NCI-H510A (cell line): ENCODE results near the gene MDM1.

Source experiments
- DNase-seq: peaks from one replicate; lab custom pipeline; 2025; lab: John Stamatoyannopoulos, UW

MDM1 gene

DNA sequence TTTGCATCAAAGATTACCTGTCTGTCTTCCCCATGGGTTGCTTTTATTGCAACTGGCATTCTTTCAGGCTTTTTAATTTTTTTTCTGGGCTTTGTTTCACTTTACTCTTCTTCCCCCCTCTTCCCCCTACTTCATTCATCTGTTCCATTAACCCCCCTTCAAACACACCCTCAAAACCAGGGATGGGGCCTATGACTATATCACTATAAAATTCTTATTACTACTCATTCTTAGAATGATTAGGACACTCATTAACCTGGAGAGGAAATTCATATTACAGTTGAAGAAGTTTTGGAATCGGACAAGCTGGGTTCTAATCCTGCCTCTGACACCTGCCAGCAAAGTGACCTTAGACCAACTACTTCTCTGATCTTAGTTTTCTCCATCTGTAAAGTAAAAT lies 24.8 kb upstream of the MDM1 start:
- no peak for DNase-seq

- DNase-seq = no peak
These were observed 24.0 kb upstream of the MDM1 start for GRCh38 chr12:68356060-68356695.

DNA sequence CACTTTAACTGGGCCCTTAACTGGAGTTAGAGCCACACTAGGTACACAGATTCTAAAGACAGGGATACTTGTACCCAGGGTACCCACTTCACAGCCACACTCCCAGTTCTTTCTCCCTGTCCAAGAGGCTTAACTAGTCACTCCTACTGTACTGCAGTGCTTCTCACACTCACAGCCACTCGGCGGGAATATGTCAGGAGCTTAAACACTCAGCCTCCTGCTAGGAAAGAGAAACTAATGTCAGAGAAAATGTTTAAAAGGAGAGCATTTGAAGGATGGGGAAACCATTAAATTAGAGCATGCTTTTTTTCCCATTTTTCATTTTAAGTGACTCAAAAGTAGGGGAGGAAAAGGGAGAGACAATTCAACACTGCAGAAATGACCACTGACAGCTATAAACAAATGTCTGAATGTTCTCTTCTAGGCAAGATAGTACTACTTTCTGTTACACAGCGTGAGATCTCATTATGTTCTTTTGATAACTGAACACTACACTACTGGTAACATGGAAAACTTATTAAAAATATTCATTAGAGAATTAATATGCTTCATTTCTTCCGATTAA lies 22.9 kb upstream of the MDM1 start:
- no peak for DNase-seq

- no peak for DNase-seq
These were observed 19.9 kb upstream of the MDM1 start for GRCh38 chr12:68352067-68352466.

DNA sequence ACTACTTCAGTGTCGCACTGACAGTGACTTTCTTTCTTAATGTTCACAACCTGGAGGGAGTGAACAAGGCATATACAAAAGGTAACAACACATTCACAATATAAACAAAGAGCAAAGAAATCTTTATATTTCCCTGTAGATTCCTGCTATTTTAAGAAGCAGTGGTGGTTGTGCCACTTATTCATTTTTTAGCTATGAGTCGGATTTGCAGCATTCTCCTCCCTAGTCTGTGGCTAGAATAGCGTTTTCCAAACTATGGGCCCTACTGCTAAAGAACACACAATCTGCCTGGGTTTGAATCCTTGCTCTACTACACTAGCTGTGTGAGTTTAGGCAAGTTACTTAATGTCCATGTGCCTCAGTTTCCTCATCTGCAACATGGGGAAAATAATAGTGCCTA lies 18.6 kb upstream of the MDM1 start:
- DNase-seq = no peak

DNA sequence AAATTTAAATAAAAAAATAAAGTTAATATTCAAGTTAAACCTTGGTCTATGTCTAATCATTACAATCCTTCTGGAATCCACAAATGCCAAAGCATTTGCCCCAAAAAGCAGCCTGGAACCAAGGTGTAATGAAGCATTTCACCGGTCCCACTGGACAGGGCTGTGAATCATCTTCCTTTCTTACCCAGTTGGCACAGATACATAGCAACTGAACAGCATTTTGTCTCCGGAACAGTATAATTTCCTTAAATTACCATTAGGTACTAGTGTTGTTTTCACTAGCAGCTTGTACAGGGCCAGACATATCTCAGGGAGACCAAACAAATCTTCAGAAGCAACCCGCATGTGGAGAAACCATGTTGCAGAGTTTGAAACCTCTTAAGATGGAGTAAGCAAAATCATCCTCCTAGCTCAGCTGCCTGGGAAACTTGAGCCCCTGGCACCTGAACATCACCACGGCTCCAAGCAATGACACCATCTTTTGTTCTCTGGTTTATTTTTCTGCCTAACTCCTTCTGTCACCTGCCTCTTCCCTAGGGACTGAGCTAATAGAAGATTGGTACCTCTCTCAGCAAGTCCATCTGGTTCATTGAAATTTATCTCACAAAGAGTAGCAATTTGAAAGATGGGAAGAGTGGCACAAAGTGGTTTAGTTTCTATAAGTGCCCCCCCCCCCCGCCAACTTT lies 17.9 kb upstream of the MDM1 start:
- DNase-seq = no peak

DNA sequence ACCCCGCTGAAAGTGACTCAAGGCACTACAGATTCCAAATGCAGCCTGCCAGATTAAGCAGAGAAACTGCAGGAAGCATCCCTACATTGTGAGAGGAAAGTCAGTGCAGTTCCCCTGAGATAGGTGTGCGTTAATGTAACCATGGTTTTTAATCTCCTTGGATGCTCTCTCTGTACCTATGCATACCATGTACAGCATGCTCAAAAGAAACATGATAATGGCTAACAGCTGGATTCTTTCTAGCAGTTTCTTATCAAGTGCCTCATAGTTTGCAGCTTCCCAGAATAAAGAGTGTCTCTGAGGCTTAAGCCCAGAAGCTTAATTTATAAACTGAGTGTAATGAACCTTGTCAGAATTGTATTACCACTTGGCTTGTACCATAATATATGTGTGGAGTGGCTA lies 17.1 kb upstream of the MDM1 start:
- no peak for DNase-seq

DNA sequence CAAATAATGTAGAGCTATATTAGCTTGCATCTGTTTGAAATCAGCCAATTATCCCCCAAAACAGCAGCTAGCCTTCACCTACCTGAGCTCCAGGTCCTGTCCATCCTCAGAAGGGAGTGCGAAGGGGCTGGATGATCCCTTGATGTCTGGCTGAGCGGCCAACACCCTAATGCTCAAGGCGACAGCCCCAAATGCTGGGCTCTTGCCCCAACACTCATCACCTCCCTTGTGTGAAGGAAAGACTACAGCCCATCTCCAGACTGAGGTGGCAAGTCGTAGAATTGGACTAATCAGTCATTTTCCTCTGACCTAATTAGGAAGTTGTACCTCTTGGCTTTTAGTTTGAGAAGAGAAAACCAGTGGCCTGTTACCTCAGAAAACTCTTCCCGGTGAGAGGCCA lies 16.3 kb upstream of the MDM1 start:
- no peak for DNase-seq

- no peak for DNase-seq
These were observed 13.6 kb upstream of the MDM1 start for GRCh38 chr12:68345763-68346162.

DNA sequence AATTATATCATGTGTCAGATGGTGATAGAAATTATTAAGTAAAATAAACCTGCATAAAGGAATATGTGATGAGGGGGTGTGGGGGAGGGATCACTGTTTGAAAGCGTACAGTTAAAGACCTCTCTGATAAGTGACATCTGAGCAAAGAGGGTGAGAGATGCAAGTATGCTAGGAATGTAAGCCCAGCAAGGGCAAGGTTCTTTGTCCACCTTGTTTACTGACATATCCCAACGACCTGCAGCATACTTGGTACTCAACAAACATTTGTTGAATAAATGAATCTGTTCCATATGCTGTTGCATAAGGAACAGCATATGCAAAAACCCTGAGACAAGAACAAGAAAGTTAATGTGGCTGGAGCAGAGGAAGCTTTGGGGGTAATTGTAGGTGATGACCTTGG lies 12.0 kb upstream of the MDM1 start:
- no peak for DNase-seq

- DNase-seq = no peak
These were observed 10.8 kb upstream of the MDM1 start for GRCh38 chr12:68342966-68343365.

GRCh38 chr12:68341822-68342221 lies 9.7 kb upstream of the MDM1 start:
- no peak for DNase-seq

GRCh38 chr12:68340404-68341270 lies 8.5 kb upstream of the MDM1 start:
- DNase-seq = no peak

- DNase-seq = no peak
These were observed 4.7 kb upstream of the MDM1 start for GRCh38 chr12:68336889-68337303.

- no peak for DNase-seq
These were observed 3.3 kb upstream of the MDM1 start for GRCh38 chr12:68335462-68335861.

- no peak for DNase-seq
These were observed 2.0 kb upstream of the MDM1 start for GRCh38 chr12:68334132-68334531.

DNA sequence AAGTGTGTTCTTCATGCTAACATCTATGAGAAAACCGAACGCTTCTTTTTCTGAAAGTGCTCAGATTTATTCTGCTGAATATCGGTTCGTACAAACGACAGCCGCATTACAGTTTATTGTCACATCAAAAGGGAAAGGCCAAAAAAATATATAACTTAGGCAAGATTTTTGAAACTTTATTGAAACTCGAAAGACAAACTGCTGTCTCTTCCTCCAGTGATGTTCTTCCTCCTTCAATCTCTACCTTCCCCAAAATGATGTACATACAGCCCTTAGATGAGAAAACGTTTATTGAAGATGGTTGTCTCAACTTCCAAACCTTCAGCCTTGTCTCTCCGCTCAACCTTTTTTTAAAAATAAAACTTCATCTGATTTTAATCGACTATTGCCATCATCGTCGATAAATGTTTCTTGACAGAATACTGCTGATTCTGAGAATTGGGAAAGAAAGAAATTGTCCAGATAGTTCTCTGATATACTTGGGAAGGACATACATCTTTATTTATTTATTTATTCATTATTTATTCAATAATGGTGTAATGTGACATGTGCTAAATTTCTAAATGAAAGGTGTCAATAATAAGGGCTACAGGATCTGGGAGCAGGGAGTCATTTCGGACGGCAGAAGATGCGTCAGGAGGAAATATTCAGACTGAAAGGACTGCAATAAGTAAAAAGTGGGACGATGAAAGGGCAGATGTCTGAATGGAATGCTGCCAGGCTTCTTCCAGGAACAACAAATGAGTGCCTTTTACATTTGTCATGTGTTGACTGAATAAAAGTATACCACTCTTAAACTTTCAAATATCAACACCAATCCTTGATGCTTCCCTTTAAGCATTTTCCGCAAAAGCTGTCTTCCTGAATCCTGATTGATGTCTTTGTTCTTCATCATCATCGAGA lies 817 bp upstream of the MDM1 start:
- DNase-seq = no peak

GRCh38 chr12:68331500-68331868 lies 678 bp downstream of the MDM1 start:
- no peak for DNase-seq

GRCh38 chr12:68327896-68328295 lies 4.3 kb downstream of the MDM1 start:
- no peak for DNase-seq

DNA sequence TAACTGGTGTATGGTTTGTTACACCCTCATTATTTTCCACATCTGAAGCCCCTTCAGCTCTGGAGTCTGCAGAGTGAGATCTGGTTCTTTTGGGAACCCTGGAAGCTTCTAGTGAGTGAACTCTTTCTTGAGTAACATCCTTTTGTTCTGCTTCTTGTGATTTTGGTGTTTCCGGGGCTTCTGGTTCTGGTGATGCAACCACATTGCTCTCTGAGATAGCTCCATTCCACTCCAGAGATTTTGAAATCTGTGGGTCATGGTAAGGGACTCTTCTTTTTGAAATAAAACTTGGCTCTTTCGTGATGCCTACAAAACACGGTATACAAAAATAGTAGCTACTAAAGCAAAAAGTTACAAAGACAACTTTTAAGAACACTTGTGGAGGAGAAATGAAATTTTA lies 5.4 kb downstream of the MDM1 start:
- DNase-seq = no peak

DNA sequence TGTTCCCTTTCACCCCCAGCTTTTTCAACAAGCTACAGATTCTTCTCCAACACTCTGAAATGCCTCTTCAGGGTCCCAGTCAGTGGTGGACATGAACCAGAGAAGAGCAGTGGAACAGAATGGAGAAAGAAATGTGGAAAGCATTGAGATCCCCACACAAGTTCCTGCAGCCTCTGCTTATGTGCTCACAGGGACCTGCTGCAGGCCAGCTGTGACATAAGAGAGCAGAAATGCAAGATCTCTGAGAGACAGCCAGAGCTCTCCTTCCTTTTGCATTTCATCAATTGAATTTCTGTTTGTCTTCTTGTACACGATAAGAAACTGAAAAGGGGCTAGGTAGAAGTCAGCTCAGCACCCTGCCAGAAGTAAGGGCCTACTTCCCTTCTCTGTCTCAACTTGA lies 6.2 kb downstream of the MDM1 start:
- no peak for DNase-seq

- no peak for DNase-seq
These were observed 7.6 kb downstream of the MDM1 start for GRCh38 chr12:68324531-68324930.
